GM23338 (cell line): Measurements from ENCODE around the gene DXO.
"Not testable (repeated sequence)": the region's sequence is repeated elsewhere in the genome, so short reads cannot be mapped to it uniquely, and the experiment has no call there.

Experiments
- CTCF ChIP-seq, 2 experiments: fragments of 200-600 bp in 1 of 2; sonication (generic) in 1 of 2; conservative IDR thresholded peaks; 2 replicates each; pipeline versions ENCODE4 v1.5.1 to v1.6.1; 2016 to 2017; ENCODE audit warnings: antibody characterized with exemption in 2 of 2, low read depth in 2 of 2, mild to moderate bottlenecking in 2 of 2, moderate library complexity in 1 of 2
- EZH2 ChIP-seq: fragments of 200-600 bp; sonication (generic); IDR thresholded peaks from one replicate; pipeline ENCODE4 v1.8.0; 2017; ENCODE audit warnings: antibody characterized with exemption, mild to moderate bottlenecking, low read depth; ENCODE audit not compliant: unreplicated experiment
- EZH2phosphoT487 ChIP-seq: fragments of 200-600 bp; sonication (generic); IDR thresholded peaks from one replicate; pipeline ENCODE4 v1.8.1; 2018; ENCODE audit warnings: antibody characterized with exemption; ENCODE audit not compliant: unreplicated experiment
- POLR2AphosphoS5 ChIP-seq: IDR thresholded peaks from 2 replicates; pipeline ENCODE4 v1.6.1; 2016; ENCODE audit warnings: antibody characterized with exemption, low read depth
- REST ChIP-seq: IDR thresholded peaks from one replicate; pipeline ENCODE4 v1.6.1; 2018; ENCODE audit warnings: antibody characterized with exemption; ENCODE audit not compliant: unreplicated experiment

- TF ChIP-seq POLR2AphosphoS5; CTCF (conservative IDR thresholded peaks at IDR 0.05; ENCODE audit: low read depth in 2 of 2); EZH2; EZH2phosphoT487; REST: not testable (repeated sequence)
These were observed 41.1 kb upstream of the DXO start for GRCh38 chr6:32012941-32013617.
